ENCODE measurements around the gene AACS.

Gene AACS

GRCh38 chr12:125187148-125187745 lies 122.0 kb downstream of the AACS start:
- no peak for DNase-seq

- no peak for DNase-seq
Measured at GRCh38 chr12:125187780-125188741, 122.8 kb downstream of the AACS start.

GRCh38 chr12:125189015-125189414 lies 123.8 kb downstream of the AACS start:
- DNase-seq, result no peak

- no peak for DNase-seq
Measured at GRCh38 chr12:125189502-125189901, 124.3 kb downstream of the AACS start.

- DNase-seq, result no peak
Measured at GRCh38 chr12:125191361-125192087, 126.3 kb downstream of the AACS start.

- DNase-seq, result no peak
Measured at GRCh38 chr12:125192690-125193221, 127.5 kb downstream of the AACS start.
